OCI-LY7 (cell line): Measurements from ENCODE around the gene ZNF112.
"Not testable (repeated sequence)": the region's sequence is repeated elsewhere in the genome, so short reads cannot be mapped to it uniquely, and the experiment has no call there.

ENCODE experiments used
- CTCF ChIP-seq: fragments of 200-600 bp; sonication (generic); conservative IDR thresholded peaks from 2 replicates; pipeline ENCODE4 v1.5.1; 2014; ENCODE audit warnings: mild to moderate bottlenecking, antibody characterized with exemption, low read length, moderate library complexity, mixed read lengths
- EZH2phosphoT487 ChIP-seq: fragments of 200-600 bp; sonication (generic); IDR thresholded peaks from 2 replicates; pipeline ENCODE4 v1.6.1; 2018; ENCODE audit warnings: low read depth, borderline replicate concordance, mild to moderate bottlenecking, mixed run types, antibody characterized with exemption, low read length, moderate library complexity, mixed read lengths

DNA sequence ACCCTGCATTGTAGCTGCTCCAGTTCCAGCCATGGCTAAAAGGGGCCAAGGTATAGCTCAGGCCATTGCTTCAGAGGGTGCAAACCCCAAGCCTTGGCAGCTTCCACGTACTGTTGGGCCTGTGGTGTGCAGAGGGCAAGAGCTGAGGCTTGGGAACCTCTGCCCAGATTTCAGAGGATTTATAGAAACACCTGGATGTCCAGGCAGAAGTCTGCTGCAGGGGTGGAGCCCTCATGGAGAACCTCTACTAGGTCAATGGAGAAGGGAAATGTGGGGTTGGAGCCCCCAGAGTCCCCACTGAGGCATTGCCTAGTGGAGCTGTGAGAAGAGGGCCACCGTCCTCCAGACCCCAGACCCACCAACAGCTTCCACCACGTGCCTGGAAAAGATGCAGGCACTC is 21.8 kb downstream of the ZNF112 start:
- not testable (repeated sequence) for TF ChIP-seq CTCF, EZH2phosphoT487
